IPS DF 19.7 (cell line): Measurements from ENCODE around the gene RPIA.
"Not testable (repeated sequence)": the region's sequence is repeated elsewhere in the genome, so short reads cannot be mapped to it uniquely, and the experiment has no call there.

Experiments used
- DNase-seq: peaks from one replicate; pipeline ENCODE4 v3.0.0-alpha.2; 2013; ENCODE audit warnings: low read depth, low spot score

The RPIA gene

GRCh38 chr2:88691339-88692183 is at the start of gene RPIA:
Gene RPIA, plus strand, starts transcription at chr2:88691673. Its CDS starts 26 bp downstream, at chr2:88691699.
- DNase-seq: peak; percentile 97

- DNase-seq: no peak
Observed at GRCh38 chr2:88642278-88642677, 49.2 kb upstream of the RPIA start.

- not testable (repeated sequence) for DNase-seq
Observed at GRCh38 chr2:88645291-88645882, 46.1 kb upstream of the RPIA start.

GRCh38 chr2:88651646-88652045 is 39.8 kb upstream of the RPIA start:
- no peak for DNase-seq

- DNase-seq: no peak
Observed at GRCh38 chr2:88654714-88655113, 36.8 kb upstream of the RPIA start.

GRCh38 chr2:88656690-88657089 is 34.8 kb upstream of the RPIA start:
- no peak for DNase-seq

GRCh38 chr2:88657131-88657530 is 34.3 kb upstream of the RPIA start:
- DNase-seq: no peak

- DNase-seq: no peak
Observed at GRCh38 chr2:88658326-88658725, 33.1 kb upstream of the RPIA start.

- peak; percentile 38 for DNase-seq
Observed at GRCh38 chr2:88658881-88659537, 32.5 kb upstream of the RPIA start.

GRCh38 chr2:88659538-88659915 is 31.9 kb upstream of the RPIA start:
- no peak for DNase-seq

GRCh38 chr2:88660622-88661021 is 30.9 kb upstream of the RPIA start:
- no peak for DNase-seq

- DNase-seq: no peak
Observed at GRCh38 chr2:88666576-88666975, 24.9 kb upstream of the RPIA start.

GRCh38 chr2:88667219-88667618 is 24.3 kb upstream of the RPIA start:
- DNase-seq: no peak

- no peak for DNase-seq
Observed at GRCh38 chr2:88668862-88669261, 22.6 kb upstream of the RPIA start.

- DNase-seq: no peak
Observed at GRCh38 chr2:88669482-88670214, 21.8 kb upstream of the RPIA start.

- DNase-seq: no peak
Observed at GRCh38 chr2:88671786-88672427, 19.6 kb upstream of the RPIA start.

GRCh38 chr2:88673363-88673762 is 18.1 kb upstream of the RPIA start:
- no peak for DNase-seq

GRCh38 chr2:88680266-88680902 is 11.1 kb upstream of the RPIA start:
- DNase-seq: no peak

GRCh38 chr2:88680916-88681315 is 10.6 kb upstream of the RPIA start:
- no peak for DNase-seq

GRCh38 chr2:88683160-88684021 is 8.1 kb upstream of the RPIA start:
- DNase-seq: no peak
